T-helper 2 cell (primary cell): ENCODE data around the gene STK32A.

Experiments used
- DNase-seq, 5 experiments: peaks; one replicate each; pipeline versions ENCODE4 v3.0.0 to v3.0.0-alpha.2; 2012 to 2022

The STK32A gene

GRCh38 chr5:147426640-147427327 lies 192.0 kb downstream of the STK32A start:
- no peak for DNase-seq

GRCh38 chr5:147427521-147428401 lies 192.9 kb downstream of the STK32A start:
- no peak for DNase-seq

- no peak for DNase-seq
Measured at GRCh38 chr5:147430628-147431027, 195.8 kb downstream of the STK32A start.

- DNase-seq, result no peak
Measured at GRCh38 chr5:147431586-147431985, 196.8 kb downstream of the STK32A start.

- no peak for DNase-seq
Measured at GRCh38 chr5:147432323-147432722, 197.5 kb downstream of the STK32A start.

- DNase-seq, result no peak
Measured at GRCh38 chr5:147434049-147434448, 199.2 kb downstream of the STK32A start.

GRCh38 chr5:147436596-147436995 lies 201.8 kb downstream of the STK32A start:
- DNase-seq, result no peak

- DNase-seq, result no peak
Measured at GRCh38 chr5:147437161-147437596, 202.4 kb downstream of the STK32A start.
